Ishikawa (cell line): ENCODE data around the gene HSD17B1.

Experiments
- CEBPB ChIP-seq: IDR thresholded peaks from 2 replicates; pipeline ENCODE4 v1.6.1; 2012
- CREB1 ChIP-seq: IDR thresholded peaks from 2 replicates; pipeline ENCODE4 v1.6.1; 2012; ENCODE audit warnings: low read depth
- EGR1 ChIP-seq: IDR thresholded peaks from 2 replicates; pipeline ENCODE4 v1.6.1; 2012
- EP300 ChIP-seq: IDR thresholded peaks from 2 replicates; pipeline ENCODE4 v1.6.1; 2012; ENCODE audit warnings: borderline replicate concordance
- FOXM1 ChIP-seq: IDR thresholded peaks from 2 replicates; pipeline ENCODE4 v1.6.1; 2012; ENCODE audit warnings: low read depth, borderline replicate concordance
- MAX ChIP-seq: IDR thresholded peaks from 2 replicates; pipeline ENCODE4 v1.6.1; 2012
- NFIC ChIP-seq: IDR thresholded peaks from 2 replicates; pipeline ENCODE4 v1.6.1; 2012
- RAD21 ChIP-seq: IDR thresholded peaks from 2 replicates; pipeline ENCODE4 v1.6.1; 2012; ENCODE audit warnings: low read depth
- REST ChIP-seq: IDR thresholded peaks from 2 replicates; pipeline ENCODE4 v1.6.1; 2012; ENCODE audit warnings: low read depth, mild to moderate bottlenecking
- TAF1 ChIP-seq: IDR thresholded peaks from 2 replicates; pipeline ENCODE4 v1.6.1; 2012; ENCODE audit warnings: low read depth, mild to moderate bottlenecking
- TCF12 ChIP-seq: IDR thresholded peaks from 2 replicates; pipeline ENCODE4 v1.6.1; 2012; ENCODE audit warnings: low read depth
- TEAD4 ChIP-seq: IDR thresholded peaks from 2 replicates; pipeline ENCODE4 v1.6.1; 2012
- USF1 ChIP-seq: IDR thresholded peaks from 2 replicates; pipeline ENCODE4 v1.6.1; 2012
- YY1 ChIP-seq: IDR thresholded peaks from 2 replicates; pipeline ENCODE4 v1.6.1; 2012; ENCODE audit warnings: low read depth
- ZBTB7A ChIP-seq: IDR thresholded peaks from 2 replicates; pipeline ENCODE4 v1.6.1; 2012; ENCODE audit warnings: low read depth

The HSD17B1 gene

GRCh38 chr17:42509841-42510240 lies 42.9 kb upstream of the HSD17B1 start:
- TF ChIP-seq ZBTB7A: no peak
- TF ChIP-seq FOXM1: no peak
- no peak for TF ChIP-seq TEAD4
- TF ChIP-seq RAD21: no peak
- TF ChIP-seq EGR1: no peak

- TF ChIP-seq NFIC (no peak), YY1 (no peak), TCF12 (no peak), RAD21 (no peak), TEAD4 (no peak), ZBTB7A (no peak), CREB1 (no peak), TAF1 (no peak), USF1 (no peak), MAX (no peak)
Observed at GRCh38 chr17:42512246-42512645, 40.5 kb upstream of the HSD17B1 start.

- TF ChIP-seq MAX: no peak
- TF ChIP-seq CREB1: no peak
Observed at GRCh38 chr17:42512733-42513251, 39.9 kb upstream of the HSD17B1 start.

- TF ChIP-seq RAD21 (no peak), USF1 (no peak), NFIC (no peak), CEBPB (no peak), TCF12 (no peak), ZBTB7A (no peak), EP300 (no peak), EGR1 (no peak)
Observed at GRCh38 chr17:42513686-42514085, 39.0 kb upstream of the HSD17B1 start.

GRCh38 chr17:42514279-42514678 lies 38.4 kb upstream of the HSD17B1 start:
- TF ChIP-seq TAF1 (no peak), CEBPB (no peak), EGR1 (no peak), MAX (no peak), FOXM1 (no peak), REST (no peak), YY1 (no peak), USF1 (no peak), CREB1 (no peak), EP300 (no peak), ZBTB7A (no peak), NFIC (no peak), RAD21 (no peak), TCF12 (no peak)

GRCh38 chr17:42514867-42515266 lies 37.9 kb upstream of the HSD17B1 start:
- TF ChIP-seq MAX: no peak
- no peak for TF ChIP-seq REST
- TF ChIP-seq RAD21: no peak
- TF ChIP-seq FOXM1: no peak
- TF ChIP-seq TAF1: no peak
- TF ChIP-seq CEBPB: no peak
- no peak for TF ChIP-seq USF1
- TF ChIP-seq YY1: no peak
